Stimulated activated CD8-positive, alpha-beta memory T cell treated with anti-CD3 and anti-CD28 coated beads, Interleukin-15, amount 100 ng/mL, for 1 hour (primary cell): ENCODE data around the gene GRIK2.

Experiments used
- DNase-seq: peaks from one replicate; pipeline ENCODE4 v3.0.0-alpha.2; 2020; ENCODE audit warnings: low read depth

Gene GRIK2

GRCh38 chr6:101458336-101458735 is 64.8 kb downstream of the GRIK2 start:
- DNase-seq = no peak

- no peak for DNase-seq
Measured at GRCh38 chr6:101458826-101459225, 65.3 kb downstream of the GRIK2 start.

- DNase-seq = no peak
Measured at GRCh38 chr6:101462576-101462975, 69.1 kb downstream of the GRIK2 start.

GRCh38 chr6:101465863-101466262 is 72.4 kb downstream of the GRIK2 start:
- no peak for DNase-seq

- DNase-seq = no peak
Measured at GRCh38 chr6:101477436-101477835, 83.9 kb downstream of the GRIK2 start.

- DNase-seq = no peak
Measured at GRCh38 chr6:101478891-101479290, 85.4 kb downstream of the GRIK2 start.

GRCh38 chr6:101482606-101483005 is 89.1 kb downstream of the GRIK2 start:
- no peak for DNase-seq

- no peak for DNase-seq
Measured at GRCh38 chr6:101484781-101485180, 91.3 kb downstream of the GRIK2 start.

GRCh38 chr6:101486124-101486523 is 92.6 kb downstream of the GRIK2 start:
- no peak for DNase-seq

GRCh38 chr6:101486726-101487125 is 93.2 kb downstream of the GRIK2 start:
- no peak for DNase-seq

GRCh38 chr6:101489456-101489855 is 95.9 kb downstream of the GRIK2 start:
- DNase-seq = no peak

- no peak for DNase-seq
Measured at GRCh38 chr6:101490857-101491256, 97.3 kb downstream of the GRIK2 start.

- no peak for DNase-seq
Measured at GRCh38 chr6:101502818-101503217, 109.3 kb downstream of the GRIK2 start.

- DNase-seq = no peak
Measured at GRCh38 chr6:101509536-101509935, 116.0 kb downstream of the GRIK2 start.

GRCh38 chr6:101513181-101513580 is 119.7 kb downstream of the GRIK2 start:
- DNase-seq = no peak

GRCh38 chr6:101516578-101516977 is 123.1 kb downstream of the GRIK2 start:
- no peak for DNase-seq

GRCh38 chr6:101517632-101518031 is 124.1 kb downstream of the GRIK2 start:
- DNase-seq = no peak

- no peak for DNase-seq
Measured at GRCh38 chr6:101522254-101522653, 128.7 kb downstream of the GRIK2 start.

- no peak for DNase-seq
Measured at GRCh38 chr6:101527467-101527866, 134.0 kb downstream of the GRIK2 start.

- DNase-seq = no peak
Measured at GRCh38 chr6:101528801-101529200, 135.3 kb downstream of the GRIK2 start.

- no peak for DNase-seq
Measured at GRCh38 chr6:101531538-101531937, 138.0 kb downstream of the GRIK2 start.

GRCh38 chr6:101534386-101534785 is 140.9 kb downstream of the GRIK2 start:
- DNase-seq = no peak

GRCh38 chr6:101534821-101535220 is 141.3 kb downstream of the GRIK2 start:
- DNase-seq = no peak

- DNase-seq = no peak
Measured at GRCh38 chr6:101537753-101538316, 144.3 kb downstream of the GRIK2 start.
